ENCODE results near the gene TNKS1BP1.
A peak's percentile ranks its signal among the peaks of the same experiment; 100 is the strongest.

Gene TNKS1BP1

GRCh38 chr11:57251491-57252104 is 73.2 kb downstream of the TNKS1BP1 start:
- peak in 2 of 3 experiments; percentile 2 to 47 for DNase-seq

GRCh38 chr11:57251037-57251436 is 73.7 kb downstream of the TNKS1BP1 start:
- no peak for DNase-seq

All from NCI-H1417 (cell line).